NB4 (cell line): Measurements from ENCODE around the gene SEMA6D.

Experiments
- DNase-seq: peaks from one replicate; pipeline ENCODE4 v3.0.0; 2010; ENCODE audit warnings: low read depth
- H3K4me3 ChIP-seq: one replicate; pipeline ENCODE4 v1.5.1; 2011; ENCODE audit warnings: mild to moderate bottlenecking, low read depth, low read length, moderate library complexity
- CTCF ChIP-seq: IDR thresholded peaks from one replicate; pipeline ENCODE4 v1.5.1; 2012; ENCODE audit warnings: low read depth, low read length
- MAX ChIP-seq: IDR thresholded peaks from 2 replicates; pipeline ENCODE4 v1.6.1; 2011; ENCODE audit warnings: low read depth, low read length
- MYC ChIP-seq: IDR thresholded peaks from 2 replicates; pipeline ENCODE4 v1.6.1; 2011; ENCODE audit warnings: low read depth, low read length
- POLR2A ChIP-seq: IDR thresholded peaks from 2 replicates; pipeline ENCODE4 v1.6.1; 2011; ENCODE audit warnings: mild to moderate bottlenecking; ENCODE audit not compliant: insufficient read length; ENCODE audit errors: extremely low read depth

Gene SEMA6D

GRCh38 chr15:47720555-47720954, 3.2 kb downstream of the SEMA6D start:
- TF ChIP-seq MAX: no peak
- no peak for TF ChIP-seq MYC
- no peak for TF ChIP-seq POLR2A
- TF ChIP-seq CTCF: no peak
- DNase-seq: no peak
- H3K4me3 ChIP-seq: no peak overlapping the region

- no peak for DNase-seq
- H3K4me3 ChIP-seq: no peak overlapping the region
- TF ChIP-seq MYC: no peak
- no peak for TF ChIP-seq CTCF
- no peak for TF ChIP-seq POLR2A
- TF ChIP-seq MAX: no peak
Observed at GRCh38 chr15:47721676-47722075, 4.4 kb downstream of the SEMA6D start.

- no peak overlapping the region for H3K4me3 ChIP-seq
- TF ChIP-seq MAX (no peak), POLR2A (no peak), CTCF (no peak), MYC (no peak)
- DNase-seq: no peak
Observed at GRCh38 chr15:47724346-47724745, 7.0 kb downstream of the SEMA6D start.

GRCh38 chr15:47725051-47725450, 7.7 kb downstream of the SEMA6D start:
- DNase-seq: no peak
- TF ChIP-seq POLR2A (no peak), MAX (no peak), CTCF (no peak), MYC (no peak)
- no peak overlapping the region for H3K4me3 ChIP-seq

- H3K4me3 ChIP-seq: no peak overlapping the region
- TF ChIP-seq MAX: no peak
- no peak for DNase-seq
Observed at GRCh38 chr15:47725906-47726305, 8.6 kb downstream of the SEMA6D start.

GRCh38 chr15:47726399-47726823, 9.1 kb downstream of the SEMA6D start:
- TF ChIP-seq MAX: no peak
- TF ChIP-seq CTCF: no peak
- TF ChIP-seq POLR2A: no peak
- TF ChIP-seq MYC: no peak
- no peak for DNase-seq
- no peak overlapping the region for H3K4me3 ChIP-seq
